A549 (cell line): ENCODE results near the gene LRRIQ1.

Experiments used
- BHLHE40 ChIP-seq: IDR thresholded peaks from 2 replicates; pipeline ENCODE4 v1.6.1; 2012; ENCODE audit warnings: low read depth, low read length, inconsistent platforms
- CHD2 ChIP-seq: fragments of 150-350 bp; IDR thresholded peaks from 2 replicates; pipeline ENCODE4 v1.6.1; 2014; ENCODE audit warnings: low read length; ENCODE audit not compliant: partially characterized antibody
- CTCF ChIP-seq: fragments of >200 bp; sonication (Bioruptor Twin); formaldehyde crosslinking; IDR thresholded peaks from 3 replicates; pipeline ENCODE4 v1.5.1; 2016
- FOSL2 ChIP-seq, 2 experiments: fragments of 450-650 bp in 1 of 2; fragments of >200 bp in 1 of 2; sonication (Bioruptor Twin) in 1 of 2; formaldehyde crosslinking; IDR thresholded peaks; 2 replicates each; pipeline versions ENCODE4 v1.5.0 to v1.6.1; 2016 to 2020; ENCODE audit warnings: mild to moderate bottlenecking in 1 of 2, moderate library complexity in 1 of 2
- JUN ChIP-seq, 2 experiments: fragments of >200 bp; sonication (Bioruptor Twin); formaldehyde crosslinking; IDR thresholded peaks; 2 replicates in 1 of 2; 3 replicates in 1 of 2; pipeline ENCODE4 v1.6.1; 2016 to 2017
- POLR2A ChIP-seq: IDR thresholded peaks from 2 replicates; pipeline ENCODE4 v1.6.1; 2012; ENCODE audit warnings: mild to moderate bottlenecking, low read length
- SMC3 ChIP-seq: fragments of >200 bp; sonication (Bioruptor Twin); formaldehyde crosslinking; IDR thresholded peaks from 3 replicates; pipeline ENCODE4 v1.6.1; 2018; ENCODE audit warnings: inconsistent platforms
- SREBF2 ChIP-seq: fragments of 450-650 bp; IDR thresholded peaks from 2 replicates; pipeline ENCODE4 v1.6.1; 2014; ENCODE audit warnings: mild to moderate bottlenecking, moderate library complexity

GRCh38 chr12:84995641-84996040 is 40.5 kb upstream of the LRRIQ1 start:
- TF ChIP-seq CTCF: no peak
- no peak for TF ChIP-seq SMC3
- no peak for TF ChIP-seq SREBF2
- no peak for TF ChIP-seq CHD2
- no peak for TF ChIP-seq POLR2A
- TF ChIP-seq JUN (IDR thresholded peaks at IDR 0.05): no peak
- no peak for TF ChIP-seq BHLHE40
- no peak for TF ChIP-seq FOSL2 (IDR thresholded peaks at IDR 0.05)
- no peak for TF ChIP-seq FOSL2 (CRISPR knock-in tag; IDR thresholded peaks at IDR 0.05)
